Astrocyte (in vitro differentiated cells and primary cell): ENCODE measurements around the gene AHNAK2.

Experiments used
- CTCF ChIP-seq: IDR thresholded peaks from 2 replicates; pipeline ENCODE4 v1.5.1; 2011; ENCODE audit warnings: low read depth, mild to moderate bottlenecking, inconsistent platforms, low read length, moderate library complexity; ENCODE audit not compliant: insufficient read depth
- EZH2 ChIP-seq: IDR thresholded peaks from 2 replicates; pipeline ENCODE4 v1.6.1; 2012; ENCODE audit warnings: mild to moderate bottlenecking, low read length, inconsistent platforms; ENCODE audit not compliant: insufficient read depth

GRCh38 chr14:105010106-105010505 is 31.9 kb upstream of the AHNAK2 start:
- no peak for TF ChIP-seq CTCF
- no peak for TF ChIP-seq EZH2
